H1 (cell line): ENCODE measurements around the gene TECPR2. TPM values are rescaled to one million over a fixed set of nuclear protein-coding genes. Genes with fewer than 3 reads are reported as not detected.

Source experiments
- CTCF ChIA-PET: fragments of 300-600 bp; sonication (Branson Sonifier 250); formaldehyde crosslinking; loops from one replicate; lab custom pipeline; 2021; ENCODE audit not compliant: partially characterized antibody; lab: Charles Lee
- POLR2A ChIA-PET: fragments of 300-600 bp; sonication (Branson Sonifier 250); formaldehyde crosslinking; loops from one replicate; lab custom pipeline; 2021; ENCODE audit warnings: inconsistent platforms; ENCODE audit not compliant: partially characterized antibody; lab: Charles Lee
- DNase-seq, 2 experiments: peaks; one replicate each; pipeline versions ENCODE4 v3.0.0 to v3.0.0-alpha.2; 2010 to 2022; ENCODE audit warnings: low spot score in 2 of 2, low read depth in 1 of 2, mixed read lengths in 1 of 2
- FAIRE-seq: peaks from 2 replicates; lab custom pipeline; 2011; peaks lifted over from hg19 to GRCh38; lab: Jason Lieb, UNC
- H2AFZ ChIP-seq: 2 replicates; pipeline ENCODE4 v1.8.1; 2012; ENCODE audit warnings: low read length, inconsistent platforms
- H2AK5ac ChIP-seq: 2 replicates; pipeline ENCODE4 v1.6.1; 2013; ENCODE audit warnings: low read depth, low read length
- H2BK120ac ChIP-seq: replicated peaks from 2 replicates; pipeline ENCODE3; 2013; ENCODE audit warnings: low read depth, low read length, inconsistent platforms
- H2BK12ac ChIP-seq: 2 replicates; pipeline ENCODE4 v1.6.1; 2013; ENCODE audit warnings: low read depth, low read length
- H2BK15ac ChIP-seq: 2 replicates; pipeline ENCODE4 v1.6.1; 2013; ENCODE audit warnings: low read length
- H2BK20ac ChIP-seq: 2 replicates; pipeline ENCODE4 v1.6.1; 2013; ENCODE audit warnings: low read length
- H2BK5ac ChIP-seq: 2 replicates; pipeline ENCODE4 v1.6.1; 2013; ENCODE audit warnings: low read depth, low read length
- H3K14ac ChIP-seq: 2 replicates; pipeline ENCODE4 v1.6.1; 2013; ENCODE audit warnings: inconsistent platforms; ENCODE audit not compliant: insufficient read length
- H3K18ac ChIP-seq: 2 replicates; pipeline ENCODE4 v1.6.1; 2013; ENCODE audit warnings: low read length; ENCODE audit errors: extremely low read depth
- H3K23ac ChIP-seq: 2 replicates; pipeline ENCODE4 v1.6.1; 2013; ENCODE audit warnings: inconsistent platforms; ENCODE audit not compliant: insufficient read length
- H3K23me2 ChIP-seq: 2 replicates; pipeline ENCODE4 v1.6.1; 2013; ENCODE audit warnings: low read depth, low read length
- H3K27ac ChIP-seq: 2 replicates; pipeline ENCODE4 v1.6.1; 2011; ENCODE audit warnings: low read depth, low read length, inconsistent platforms
- H3K27me3 ChIP-seq, 4 experiments: replicated peaks in 1 of 4; 1 replicate in 1 of 4; 2 replicates in 3 of 4; pipeline versions ENCODE4 v1.6.1 to v1.8.1; 2011 to 2013; ENCODE audit warnings: low read length in 3 of 4, mild to moderate bottlenecking in 3 of 4, inconsistent platforms in 2 of 4, mixed read lengths in 2 of 4, moderate library complexity in 1 of 4; ENCODE audit not compliant: control insufficient read depth in 3 of 4, insufficient read depth in 3 of 4; ENCODE audit errors: extremely low read depth in 1 of 4
- H3K36me3 ChIP-seq, 4 experiments: 2 replicates each; pipeline versions ENCODE4 v1.6.1 to v1.8.1; 2011 to 2013; ENCODE audit warnings: mild to moderate bottlenecking in 4 of 4, low read length in 3 of 4, moderate library complexity in 2 of 4, control low read depth in 1 of 4, inconsistent platforms in 1 of 4; ENCODE audit not compliant: insufficient read depth in 4 of 4, control insufficient read depth in 2 of 4
- H3K4ac ChIP-seq: replicated peaks from 2 replicates; pipeline ENCODE3; 2013; ENCODE audit warnings: low read length, low read depth, mixed read lengths, inconsistent platforms; ENCODE audit not compliant: insufficient read length
- H3K4me1 ChIP-seq, 4 experiments: replicated peaks in 1 of 4; 1 replicate in 1 of 4; 2 replicates in 3 of 4; pipeline versions ENCODE4 v1.6.1 to v1.8.1; 2011 to 2013; ENCODE audit warnings: low read length in 3 of 4, inconsistent platforms in 2 of 4, mixed read lengths in 1 of 4; ENCODE audit not compliant: insufficient read depth in 4 of 4, control insufficient read depth in 3 of 4
- H3K4me2 ChIP-seq, 2 experiments: 2 replicates each; pipeline versions ENCODE4 v1.6.1 to v1.8.1; 2011 to 2013; ENCODE audit warnings: low read depth in 2 of 2, low read length in 2 of 2, control low read depth in 1 of 2, inconsistent platforms in 1 of 2, mild to moderate bottlenecking in 1 of 2; ENCODE audit not compliant: insufficient read depth in 1 of 2
- H3K4me3 ChIP-seq, 4 experiments: fragments of 200-600, 300-600 bp in 1 of 4; sonication (generic), shearing (Covaris generic), sonication (Bioruptor Twin) in 1 of 4; 2 replicates each; pipeline versions ENCODE4 v1.5.1 to v1.8.1; 2011 to 2016; ENCODE audit warnings: low read length in 4 of 4, low read depth in 3 of 4, control low read depth in 2 of 4, inconsistent platforms in 2 of 4, mild to moderate bottlenecking in 2 of 4, mixed read lengths in 1 of 4, moderate library complexity in 1 of 4; ENCODE audit not compliant: insufficient read depth in 2 of 4; ENCODE audit errors: extremely low read depth in 1 of 4
- H3K56ac ChIP-seq: replicated peaks from 2 replicates; pipeline ENCODE3; 2013; ENCODE audit warnings: low read depth, mild to moderate bottlenecking, mixed read lengths, low read length, inconsistent platforms; ENCODE audit not compliant: insufficient read length
- H3K79me1 ChIP-seq: 2 replicates; pipeline ENCODE4 v1.6.1; 2013; ENCODE audit warnings: low read depth, low read length, control low read depth
- H3K79me2 ChIP-seq, 2 experiments: 2 replicates each; pipeline versions ENCODE4 v1.6.1 to v1.8.1; 2012 to 2013; ENCODE audit warnings: low read length in 2 of 2, mild to moderate bottlenecking in 2 of 2, inconsistent platforms in 1 of 2; ENCODE audit not compliant: insufficient read depth in 2 of 2, control insufficient read depth in 1 of 2
- H3K9ac ChIP-seq, 4 experiments: replicated peaks in 1 of 4; 1 replicate in 1 of 4; 2 replicates in 3 of 4; pipeline versions ENCODE4 v1.6.1 to v1.8.1; 2011 to 2013; ENCODE audit warnings: low read depth in 3 of 4, low read length in 3 of 4, control low read depth in 2 of 4, mild to moderate bottlenecking in 2 of 4, moderate library complexity in 2 of 4, inconsistent platforms in 1 of 4; ENCODE audit errors: extremely low read depth in 1 of 4
- H3K9me3 ChIP-seq, 2 experiments: 2 replicates each; pipeline versions ENCODE4 v1.6.1 to v1.8.1; 2012 to 2013; ENCODE audit warnings: mild to moderate bottlenecking in 2 of 2, moderate library complexity in 2 of 2, control low read depth in 1 of 2, inconsistent platforms in 1 of 2, low read depth in 1 of 2, low read length in 1 of 2, mixed read lengths in 1 of 2; ENCODE audit not compliant: insufficient read depth in 2 of 2
- H4K20me1 ChIP-seq, 2 experiments: replicated peaks in 1 of 2; 2 replicates each; pipeline versions ENCODE3 to v1.8.1; 2011 to 2013; ENCODE audit warnings: inconsistent platforms in 2 of 2, low read length in 2 of 2, mild to moderate bottlenecking in 1 of 2; ENCODE audit not compliant: insufficient read depth in 2 of 2, control insufficient read depth in 1 of 2
- H4K5ac ChIP-seq: 2 replicates; pipeline ENCODE4 v1.6.1; 2013; ENCODE audit warnings: low read length, low read depth, mixed read lengths, inconsistent platforms; ENCODE audit not compliant: insufficient read length
- H4K8ac ChIP-seq: 2 replicates; pipeline ENCODE4 v1.8.0; 2013; ENCODE audit warnings: mild to moderate bottlenecking, moderate library complexity, low read length, inconsistent platforms; ENCODE audit not compliant: insufficient read depth; ENCODE audit errors: extremely low read depth
- H4K91ac ChIP-seq: replicated peaks from 2 replicates; pipeline ENCODE3; 2013; ENCODE audit warnings: low read length, mixed read lengths, inconsistent platforms; ENCODE audit not compliant: insufficient read length
- CEBPB ChIP-seq: IDR thresholded peaks from 2 replicates; pipeline ENCODE4 v1.6.1; 2012; ENCODE audit warnings: low read depth, low read length
- EZH2 ChIP-seq: fragments of 200-600 bp; sonication (generic); IDR thresholded peaks from 2 replicates; pipeline ENCODE4 v1.7.1; 2012; ENCODE audit warnings: low read depth, mild to moderate bottlenecking, moderate library complexity, low read length, inconsistent platforms; ENCODE audit not compliant: severe bottlenecking
- JUND ChIP-seq: IDR thresholded peaks from 2 replicates; pipeline ENCODE4 v1.6.1; 2011; ENCODE audit warnings: mild to moderate bottlenecking, improper control_type of control experiment, low read length
- KDM1A ChIP-seq: fragments of 200-600, 300-600 bp; sonication (generic); IDR thresholded peaks from 2 replicates; pipeline ENCODE4 v1.7.1; 2016; ENCODE audit warnings: mild to moderate bottlenecking, low read length, borderline replicate concordance
- KDM4A ChIP-seq: IDR thresholded peaks from one replicate; pipeline ENCODE4 v1.7.1; 2012; ENCODE audit warnings: low read depth, mild to moderate bottlenecking, moderate library complexity, low read length, inconsistent platforms; ENCODE audit not compliant: severe bottlenecking
- KDM5A ChIP-seq: fragments of 200-600 bp; IDR thresholded peaks from 2 replicates; pipeline ENCODE4 v1.7.1; 2012; ENCODE audit warnings: mild to moderate bottlenecking, low read length, inconsistent platforms, mixed read lengths
- TEAD4 ChIP-seq: IDR thresholded peaks from 2 replicates; pipeline ENCODE4 v1.6.1; 2012; ENCODE audit warnings: low read depth, low read length, inconsistent platforms, mixed read lengths
- WGBS, 2 experiments: shearing (Covaris generic) in 1 of 2; methylation state at CpG; one replicate each; pipeline versions ENCODE4 v1.1.6 to v1.1.7; 2013 to 2015; ENCODE audit warnings: low lambda C conversion rate in 2 of 2, mixed read lengths in 2 of 2, inconsistent platforms in 1 of 2, low coverage in 1 of 2, missing lambda C conversion rate in 1 of 2; ENCODE audit not compliant: insufficient replicate concordance in 2 of 2, insufficient coverage in 1 of 2, insufficient read length in 1 of 2; ENCODE audit errors: extremely low coverage in 1 of 2, missing lambda C conversion rate in 1 of 2; 5-methylcytosine and 5-hydroxymethylcytosine counted together
- polyA plus RNA-seq, 7 experiments: library from polyadenylated mRNA; depleted of rRNA in 3 of 7; stranded (reverse) in 5 of 7; unstranded in 2 of 7; fragments of >200 nt in 5 of 7; fragments of 200-250 nt in 2 of 7; gene quantifications; 1 replicate in 5 of 7; 2 replicates in 1 of 7; 4 replicates in 1 of 7; pipeline versions ENCODE4 v1.2.1 to v1.2.3, GENCODE V29; 2011 to 2013; ENCODE audit warnings: missing spikeins in 2 of 7, mixed read lengths in 2 of 7
- total RNA-seq: library from RNA; stranded (reverse); fragmentation: NEBNext Ultra II Directional; extraction: Animal tissue kit (Norgen Biotek cat#: 25700); gene quantifications from 2 replicates; pipeline ENCODE4 v1.2.1, GENCODE V29; 2021
- TF ChIP-seq, protein P1 (sequence below): IDR thresholded peaks from 2 replicates; pipeline ENCODE4 v1.6.1; 2011; ENCODE audit warnings: low read length, improper control_type of control experiment
- TF ChIP-seq, protein P2 (sequence below): IDR thresholded peaks from 2 replicates; pipeline ENCODE4 v1.6.1; 2011; ENCODE audit warnings: low read depth, mild to moderate bottlenecking, low read length; ENCODE audit not compliant: insufficient read depth

The TECPR2 gene
- total and polyA plus RNA-seq, 2 of the 8 experiments (the other 6 are each of a cell fraction or from before 2014, with no cell fraction given) = 6.8 to 19.4 TPM

DNA sequence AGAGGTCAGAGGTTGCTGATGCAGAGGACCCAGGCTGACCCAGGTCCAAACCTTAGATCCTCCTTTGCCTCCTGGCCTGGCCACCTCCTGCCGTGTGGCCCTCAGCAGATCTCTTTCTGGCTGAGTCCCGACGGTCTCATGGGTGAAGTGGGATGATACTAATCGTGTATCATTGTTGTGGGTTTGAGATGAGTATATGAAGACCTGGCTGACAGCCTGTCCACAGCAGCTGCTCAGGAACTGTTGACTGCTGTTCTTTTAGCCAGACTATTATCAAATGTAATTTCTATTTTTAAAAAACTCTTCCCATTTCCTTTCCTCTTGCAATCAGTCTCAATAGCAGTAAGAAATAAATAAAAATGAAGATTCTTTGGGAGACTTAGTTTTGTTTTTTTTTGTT, 101.3 kb downstream of the TECPR2 start:
- Histone ChIP-seq H3K56ac (no peak overlapping the region), H3K27ac (no peak overlapping the region), H2BK120ac (no peak overlapping the region), H2BK12ac (no peak overlapping the region), H3K36me3 (peaks cover 0 to 4% (median 0%) of the 10 kb centered on the region in 4 experiments; a peak in 2 of 8 replicates), H2BK15ac (no peak overlapping the region), H3K4me3 (no peak overlapping the region), H3K14ac (no peak overlapping the region), H3K79me1 (no peaks in the 10 kb centered on the region), H4K91ac (no peak overlapping the region), H4K8ac (no peak overlapping the region), H3K18ac (no peak overlapping the region), H2AK5ac (no peak overlapping the region), H3K4me2 (no peak overlapping the region), H3K27me3 (no peaks in the 10 kb centered on the region), H3K4ac (no peak overlapping the region), H3K4me1 (no peaks in the 10 kb centered on the region), H2BK20ac (no peak overlapping the region), H2AFZ (no peak overlapping the region), H3K79me2 (no peaks in the 10 kb centered on the region), H3K9ac (no peak overlapping the region), H2BK5ac (no peak overlapping the region), H4K5ac (no peak overlapping the region), H3K9me3 (no peaks in the 10 kb centered on the region), H4K20me1 (no peaks in the 10 kb centered on the region), H3K23ac (no peak overlapping the region), H3K23me2 (no peaks in the 10 kb centered on the region)
- FAIRE-seq = no peak
- WGBS, 2 experiments = 95% methylated on average over 4 of the region's 4 CpGs; no CpG with 5 or more reads in 1 of the 2 experiments
- POLR2A ChIA-PET = interaction anchor here (0.6 kb wide), 1 partner anchor 8 kb away, joined by 3 read pairs; no protein-coding TSS in a partner anchor
- CTCF ChIA-PET = interaction anchor here (0.9 kb wide), 1 partner anchor 14 kb away, joined by 3 read pairs; no protein-coding TSS in a partner anchor
- no peak for DNase-seq
- TF ChIP-seq KDM4A (no peak), KDM1A (no peak), JUND (no peak), KDM5A (no peak), EZH2 (no peak), CEBPB (no peak), TEAD4 (no peak)
- TF ChIP-seq, protein P1, sequence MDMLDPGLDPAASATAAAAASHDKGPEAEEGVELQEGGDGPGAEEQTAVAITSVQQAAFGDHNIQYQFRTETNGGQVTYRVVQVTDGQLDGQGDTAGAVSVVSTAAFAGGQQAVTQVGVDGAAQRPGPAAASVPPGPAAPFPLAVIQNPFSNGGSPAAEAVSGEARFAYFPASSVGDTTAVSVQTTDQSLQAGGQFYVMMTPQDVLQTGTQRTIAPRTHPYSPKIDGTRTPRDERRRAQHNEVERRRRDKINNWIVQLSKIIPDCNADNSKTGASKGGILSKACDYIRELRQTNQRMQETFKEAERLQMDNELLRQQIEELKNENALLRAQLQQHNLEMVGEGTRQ = no peak
- TF ChIP-seq, protein P2, sequence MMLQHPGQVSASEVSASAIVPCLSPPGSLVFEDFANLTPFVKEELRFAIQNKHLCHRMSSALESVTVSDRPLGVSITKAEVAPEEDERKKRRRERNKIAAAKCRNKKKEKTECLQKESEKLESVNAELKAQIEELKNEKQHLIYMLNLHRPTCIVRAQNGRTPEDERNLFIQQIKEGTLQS = no peak
